HepG2 (cell line): Measurements from ENCODE around the gene LAMTOR3. TPM values are rescaled to one million over a fixed set of nuclear protein-coding genes. Genes with fewer than 3 reads are reported as not detected.

Experiments
- CHD2 ChIP-seq: IDR thresholded peaks from 2 replicates; pipeline ENCODE4 v1.6.1; 2011; ENCODE audit warnings: low read depth, low read length, improper control_type of control experiment
- LCORL ChIP-seq, 2 experiments: fragments of 450-650 bp in 1 of 2; sonication (generic) in 1 of 2; formaldehyde crosslinking in 1 of 2; IDR thresholded peaks; 2 replicates each; pipeline versions ENCODE4 v1.5.0 to v1.6.1; 2017 to 2020; ENCODE audit warnings: antibody characterized with exemption in 1 of 2, missing genetic modification reagents in 1 of 2
- MAF1 ChIP-seq: sonication (generic); formaldehyde crosslinking; IDR thresholded peaks from 2 replicates; pipeline ENCODE4 v1.5.0; 2020; ENCODE audit warnings: missing genetic modification reagents, borderline replicate concordance
- ZNF816 ChIP-seq: sonication (generic); formaldehyde crosslinking; IDR thresholded peaks from 2 replicates; pipeline ENCODE4 v1.8.0; 2022; ENCODE audit warnings: missing genetic modification reagents, mild to moderate bottlenecking, borderline replicate concordance
- ZNF891 ChIP-seq: sonication (generic); formaldehyde crosslinking; IDR thresholded peaks from 2 replicates; pipeline ENCODE4 v1.5.0; 2020; ENCODE audit warnings: mild to moderate bottlenecking, missing genetic modification reagents
- polyA plus RNA-seq, 8 experiments: library from polyadenylated mRNA; depleted of rRNA in 3 of 8; stranded (reverse) in 7 of 8; unstranded in 1 of 8; fragments of >200 nt; fragmentation: Illumina TruSeq in 4 of 8; extraction: Trizol in 4 of 8; gene quantifications; 2 replicates each; pipeline versions ENCODE4 v1.2.1 to v1.2.3, GENCODE V29; 2011 to 2016; ENCODE audit warnings: low read depth in 4 of 8, missing spikeins in 1 of 8, mixed read lengths in 1 of 8; ENCODE audit not compliant: insufficient read depth in 1 of 8
- total RNA-seq, 5 experiments: library from RNA; depleted of rRNA; stranded (reverse); fragments of >200 nt; fragmentation: Illumina TruSeq; extraction: Trizol; gene quantifications; 2 replicates each; pipeline ENCODE4 v1.2.3, GENCODE V29; 2016; ENCODE audit warnings: low read depth in 1 of 5
- TF ChIP-seq, protein P1 (sequence below): sonication (generic); formaldehyde crosslinking; IDR thresholded peaks from 2 replicates; pipeline ENCODE4 v1.5.1; 2020; ENCODE audit warnings: mild to moderate bottlenecking, missing genetic modification reagents, moderate library complexity
- TF ChIP-seq, protein P2 (sequence below): sonication (generic); IDR thresholded peaks from 2 replicates; pipeline ENCODE4 v1.6.1; 2016; ENCODE audit warnings: low read depth, borderline replicate concordance
- TF ChIP-seq, protein P3 (sequence below): sonication (generic); formaldehyde crosslinking; IDR thresholded peaks from 2 replicates; pipeline ENCODE4 v1.4.0; 2020; ENCODE audit warnings: mild to moderate bottlenecking, missing genetic modification reagents
- TF ChIP-seq, protein P4 (sequence below): fragments of 450-650 bp; IDR thresholded peaks from 2 replicates; pipeline ENCODE4 v1.6.1; 2017; ENCODE audit warnings: mild to moderate bottlenecking
- TF ChIP-seq, protein P5 (sequence below): sonication (generic); formaldehyde crosslinking; IDR thresholded peaks from 2 replicates; pipeline ENCODE4 v1.5.1; 2020; ENCODE audit warnings: mild to moderate bottlenecking, missing genetic modification reagents, moderate library complexity
- TF ChIP-seq, protein P6 (sequence below): sonication (generic); formaldehyde crosslinking; IDR thresholded peaks from 2 replicates; pipeline ENCODE4 v1.5.0; 2020; ENCODE audit warnings: missing genetic modification reagents

The LAMTOR3 gene
- total and polyA plus RNA-seq, 2 of the 13 experiments (the other 11 are each of a cell fraction or from before 2014, with no cell fraction given), result 47.6 to 49.1 TPM

DNA sequence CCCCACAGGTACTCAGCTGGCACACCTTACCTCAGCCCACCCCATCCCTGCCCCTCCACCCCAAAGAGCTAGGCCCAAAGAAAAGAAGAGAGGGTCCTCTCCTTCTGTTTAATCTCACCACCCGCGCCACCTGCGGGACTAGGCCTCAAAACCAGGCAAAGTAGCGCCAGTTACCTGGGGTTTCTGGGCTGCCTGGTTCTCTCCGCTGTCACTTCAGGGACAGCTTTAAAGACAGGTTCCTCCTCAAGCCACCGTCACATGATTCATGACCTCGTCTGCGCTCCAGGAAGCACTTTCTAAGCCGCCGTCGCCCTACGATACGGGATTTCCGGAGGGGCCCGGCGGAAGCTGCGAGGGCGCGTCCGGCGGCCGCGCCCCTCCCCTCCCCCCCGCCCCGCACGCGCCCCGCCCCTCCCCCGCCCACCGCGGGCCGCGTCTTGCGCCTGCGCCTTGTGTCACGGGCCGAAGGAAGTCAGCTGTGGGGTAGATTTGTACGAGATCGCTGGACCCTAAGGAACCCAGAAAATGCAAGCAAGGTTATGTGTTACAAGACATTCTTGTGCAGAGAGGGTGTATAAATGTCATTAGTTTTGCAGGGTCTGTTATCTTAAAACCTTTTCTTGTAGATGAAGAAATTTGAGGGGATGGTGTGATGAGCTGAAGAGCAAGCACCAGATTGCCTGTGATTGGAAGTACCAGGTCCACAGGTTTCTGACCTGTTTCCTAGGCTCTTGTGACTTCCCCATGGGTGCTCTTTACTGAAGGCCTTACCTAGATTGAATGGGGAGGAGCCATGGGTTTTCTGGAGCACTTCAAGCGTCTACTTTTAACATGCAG lies at the start of gene LAMTOR3 (continued):
- TF ChIP-seq LCORL (IDR thresholded peaks at IDR 0.05) (no peak), LCORL (CRISPR knock-in tag; IDR thresholded peaks at IDR 0.05) (no peak), ZNF891 (CRISPR knock-in tag) (0 out of 2 replicates have a peak, but pooled peaks have one; percentile 53), CHD2 (no peak), MAF1 (CRISPR knock-in tag) (no peak), ZNF816 (no peak)
- TF ChIP-seq, protein P1, sequence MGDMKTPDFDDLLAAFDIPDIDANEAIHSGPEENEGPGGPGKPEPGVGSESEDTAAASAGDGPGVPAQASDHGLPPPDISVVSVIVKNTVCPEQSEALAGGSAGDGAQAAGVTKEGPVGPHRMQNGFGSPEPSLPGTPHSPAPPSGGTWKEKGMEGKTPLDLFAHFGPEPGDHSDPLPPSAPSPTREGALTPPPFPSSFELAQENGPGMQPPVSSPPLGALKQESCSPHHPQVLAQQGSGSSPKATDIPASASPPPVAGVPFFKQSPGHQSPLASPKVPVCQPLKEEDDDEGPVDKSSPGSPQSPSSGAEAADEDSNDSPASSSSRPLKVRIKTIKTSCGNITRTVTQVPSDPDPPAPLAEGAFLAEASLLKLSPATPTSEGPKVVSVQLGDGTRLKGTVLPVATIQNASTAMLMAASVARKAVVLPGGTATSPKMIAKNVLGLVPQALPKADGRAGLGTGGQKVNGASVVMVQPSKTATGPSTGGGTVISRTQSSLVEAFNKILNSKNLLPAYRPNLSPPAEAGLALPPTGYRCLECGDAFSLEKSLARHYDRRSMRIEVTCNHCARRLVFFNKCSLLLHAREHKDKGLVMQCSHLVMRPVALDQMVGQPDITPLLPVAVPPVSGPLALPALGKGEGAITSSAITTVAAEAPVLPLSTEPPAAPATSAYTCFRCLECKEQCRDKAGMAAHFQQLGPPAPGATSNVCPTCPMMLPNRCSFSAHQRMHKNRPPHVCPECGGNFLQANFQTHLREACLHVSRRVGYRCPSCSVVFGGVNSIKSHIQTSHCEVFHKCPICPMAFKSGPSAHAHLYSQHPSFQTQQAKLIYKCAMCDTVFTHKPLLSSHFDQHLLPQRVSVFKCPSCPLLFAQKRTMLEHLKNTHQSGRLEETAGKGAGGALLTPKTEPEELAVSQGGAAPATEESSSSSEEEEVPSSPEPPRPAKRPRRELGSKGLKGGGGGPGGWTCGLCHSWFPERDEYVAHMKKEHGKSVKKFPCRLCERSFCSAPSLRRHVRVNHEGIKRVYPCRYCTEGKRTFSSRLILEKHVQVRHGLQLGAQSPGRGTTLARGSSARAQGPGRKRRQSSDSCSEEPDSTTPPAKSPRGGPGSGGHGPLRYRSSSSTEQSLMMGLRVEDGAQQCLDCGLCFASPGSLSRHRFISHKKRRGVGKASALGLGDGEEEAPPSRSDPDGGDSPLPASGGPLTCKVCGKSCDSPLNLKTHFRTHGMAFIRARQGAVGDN (CRISPR knock-in tag), result peak; percentile 61
- TF ChIP-seq, protein P2, sequence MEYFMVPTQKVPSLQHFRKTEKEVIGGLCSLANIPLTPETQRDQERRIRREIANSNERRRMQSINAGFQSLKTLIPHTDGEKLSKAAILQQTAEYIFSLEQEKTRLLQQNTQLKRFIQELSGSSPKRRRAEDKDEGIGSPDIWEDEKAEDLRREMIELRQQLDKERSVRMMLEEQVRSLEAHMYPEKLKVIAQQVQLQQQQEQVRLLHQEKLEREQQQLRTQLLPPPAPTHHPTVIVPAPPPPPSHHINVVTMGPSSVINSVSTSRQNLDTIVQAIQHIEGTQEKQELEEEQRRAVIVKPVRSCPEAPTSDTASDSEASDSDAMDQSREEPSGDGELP, result peak; percentile 72
- TF ChIP-seq, protein P3, sequence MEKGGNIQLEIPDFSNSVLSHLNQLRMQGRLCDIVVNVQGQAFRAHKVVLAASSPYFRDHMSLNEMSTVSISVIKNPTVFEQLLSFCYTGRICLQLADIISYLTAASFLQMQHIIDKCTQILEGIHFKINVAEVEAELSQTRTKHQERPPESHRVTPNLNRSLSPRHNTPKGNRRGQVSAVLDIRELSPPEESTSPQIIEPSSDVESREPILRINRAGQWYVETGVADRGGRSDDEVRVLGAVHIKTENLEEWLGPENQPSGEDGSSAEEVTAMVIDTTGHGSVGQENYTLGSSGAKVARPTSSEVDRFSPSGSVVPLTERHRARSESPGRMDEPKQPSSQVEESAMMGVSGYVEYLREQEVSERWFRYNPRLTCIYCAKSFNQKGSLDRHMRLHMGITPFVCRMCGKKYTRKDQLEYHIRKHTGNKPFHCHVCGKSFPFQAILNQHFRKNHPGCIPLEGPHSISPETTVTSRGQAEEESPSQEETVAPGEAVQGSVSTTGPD (CRISPR knock-in tag), result no peak
- TF ChIP-seq, protein P4, sequence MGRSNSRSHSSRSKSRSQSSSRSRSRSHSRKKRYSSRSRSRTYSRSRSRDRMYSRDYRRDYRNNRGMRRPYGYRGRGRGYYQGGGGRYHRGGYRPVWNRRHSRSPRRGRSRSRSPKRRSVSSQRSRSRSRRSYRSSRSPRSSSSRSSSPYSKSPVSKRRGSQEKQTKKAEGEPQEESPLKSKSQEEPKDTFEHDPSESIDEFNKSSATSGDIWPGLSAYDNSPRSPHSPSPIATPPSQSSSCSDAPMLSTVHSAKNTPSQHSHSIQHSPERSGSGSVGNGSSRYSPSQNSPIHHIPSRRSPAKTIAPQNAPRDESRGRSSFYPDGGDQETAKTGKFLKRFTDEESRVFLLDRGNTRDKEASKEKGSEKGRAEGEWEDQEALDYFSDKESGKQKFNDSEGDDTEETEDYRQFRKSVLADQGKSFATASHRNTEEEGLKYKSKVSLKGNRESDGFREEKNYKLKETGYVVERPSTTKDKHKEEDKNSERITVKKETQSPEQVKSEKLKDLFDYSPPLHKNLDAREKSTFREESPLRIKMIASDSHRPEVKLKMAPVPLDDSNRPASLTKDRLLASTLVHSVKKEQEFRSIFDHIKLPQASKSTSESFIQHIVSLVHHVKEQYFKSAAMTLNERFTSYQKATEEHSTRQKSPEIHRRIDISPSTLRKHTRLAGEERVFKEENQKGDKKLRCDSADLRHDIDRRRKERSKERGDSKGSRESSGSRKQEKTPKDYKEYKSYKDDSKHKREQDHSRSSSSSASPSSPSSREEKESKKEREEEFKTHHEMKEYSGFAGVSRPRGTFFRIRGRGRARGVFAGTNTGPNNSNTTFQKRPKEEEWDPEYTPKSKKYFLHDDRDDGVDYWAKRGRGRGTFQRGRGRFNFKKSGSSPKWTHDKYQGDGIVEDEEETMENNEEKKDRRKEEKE, result no peak
- TF ChIP-seq, protein P5, sequence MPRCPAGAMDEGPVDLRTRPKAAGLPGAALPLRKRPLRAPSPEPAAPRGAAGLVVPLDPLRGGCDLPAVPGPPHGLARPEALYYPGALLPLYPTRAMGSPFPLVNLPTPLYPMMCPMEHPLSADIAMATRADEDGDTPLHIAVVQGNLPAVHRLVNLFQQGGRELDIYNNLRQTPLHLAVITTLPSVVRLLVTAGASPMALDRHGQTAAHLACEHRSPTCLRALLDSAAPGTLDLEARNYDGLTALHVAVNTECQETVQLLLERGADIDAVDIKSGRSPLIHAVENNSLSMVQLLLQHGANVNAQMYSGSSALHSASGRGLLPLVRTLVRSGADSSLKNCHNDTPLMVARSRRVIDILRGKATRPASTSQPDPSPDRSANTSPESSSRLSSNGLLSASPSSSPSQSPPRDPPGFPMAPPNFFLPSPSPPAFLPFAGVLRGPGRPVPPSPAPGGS, result no peak
- TF ChIP-seq, protein P6, sequence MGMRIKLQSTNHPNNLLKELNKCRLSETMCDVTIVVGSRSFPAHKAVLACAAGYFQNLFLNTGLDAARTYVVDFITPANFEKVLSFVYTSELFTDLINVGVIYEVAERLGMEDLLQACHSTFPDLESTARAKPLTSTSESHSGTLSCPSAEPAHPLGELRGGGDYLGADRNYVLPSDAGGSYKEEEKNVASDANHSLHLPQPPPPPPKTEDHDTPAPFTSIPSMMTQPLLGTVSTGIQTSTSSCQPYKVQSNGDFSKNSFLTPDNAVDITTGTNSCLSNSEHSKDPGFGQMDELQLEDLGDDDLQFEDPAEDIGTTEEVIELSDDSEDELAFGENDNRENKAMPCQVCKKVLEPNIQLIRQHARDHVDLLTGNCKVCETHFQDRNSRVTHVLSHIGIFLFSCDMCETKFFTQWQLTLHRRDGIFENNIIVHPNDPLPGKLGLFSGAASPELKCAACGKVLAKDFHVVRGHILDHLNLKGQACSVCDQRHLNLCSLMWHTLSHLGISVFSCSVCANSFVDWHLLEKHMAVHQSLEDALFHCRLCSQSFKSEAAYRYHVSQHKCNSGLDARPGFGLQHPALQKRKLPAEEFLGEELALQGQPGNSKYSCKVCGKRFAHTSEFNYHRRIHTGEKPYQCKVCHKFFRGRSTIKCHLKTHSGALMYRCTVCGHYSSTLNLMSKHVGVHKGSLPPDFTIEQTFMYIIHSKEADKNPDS (CRISPR knock-in tag), result no peak
